ENCODE results near the gene AP5S1. TPM values are rescaled to one million over a fixed set of nuclear protein-coding genes. Genes with fewer than 3 reads are reported as not detected.

Gene AP5S1
- total and polyA plus RNA-seq, 2 of the 13 experiments (the other 11 are each of a cell fraction or from before 2014, with no cell fraction given) = 7.9 to 23.2 TPM

- TF ChIP-seq ZHX1 (CRISPR knock-in tag; IDR thresholded peaks at IDR 0.05; ENCODE audit: low read depth) (no peak; the same call in 1 of the 2 replicates), FOXO4 (CRISPR knock-in tag; conservative IDR thresholded peaks at IDR 0.05) (no peak), ESRRA (CRISPR knock-in tag; IDR thresholded peaks at IDR 0.05; ENCODE audit: low read depth) (no peak)
Measured at GRCh38 chr20:3785240-3786125, 34.9 kb upstream of the AP5S1 start (continued).

DNA sequence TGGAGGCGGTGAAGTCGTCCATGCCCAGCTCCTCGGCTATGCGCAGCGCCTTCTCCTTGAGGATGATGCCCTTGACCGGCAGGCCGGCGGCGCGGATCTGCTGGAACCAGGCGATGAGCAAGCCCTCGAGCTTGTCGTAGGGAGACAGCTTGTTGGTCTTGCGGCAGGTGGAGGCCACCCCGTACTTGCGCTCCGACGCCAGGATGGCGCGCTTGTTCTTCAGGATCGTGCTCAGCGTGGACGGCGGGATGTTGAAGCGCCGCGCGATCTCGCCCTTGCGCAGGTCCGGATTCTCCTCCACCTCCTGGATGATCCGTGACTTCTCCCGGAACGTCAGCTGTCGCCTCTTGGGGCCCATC is 34.2 kb upstream of the AP5S1 start:
- H3K27ac ChIP-seq (ENCODE audit: extremely low read length, insufficient read depth, low read length) = peak overlapping the region; percentile 34
- H3K36me3 ChIP-seq (replicated peaks in 1 of 2; ENCODE audit: control insufficient read depth in 1 of 2, insufficient read depth in 2 of 2, low read length in 2 of 2) = no peaks in the 10 kb centered on the region
- in situ Hi-C loops (cut with HindIII; ENCODE audit: extremely low pct_ligation_motif_present, low pct_unique_long_range_greater_than_20kb) = loop anchor here (5.0 kb wide), 1 partner anchor 61 kb away; the partner anchor contains the start of gene MAVS
- peak overlapping the region; percentile 52 to 82 (median 82); a peak in 5 of 6 replicates for H3K4me3 ChIP-seq (replicated peaks in 1 of 3; ENCODE audit: insufficient read depth in 1 of 3, low read depth in 2 of 3, low read length in 3 of 3)
- peaks cover 5% of the 10 kb centered on the region; the same call in 1 of the 2 replicates for H4K20me1 ChIP-seq (ENCODE audit: insufficient read depth, low read length)
- ChIA-PET CTCF (ENCODE audit: low intra/inter-chr PET ratio, low total read pairs) (interaction anchor here (1.3 to 4.6 kb wide), 5 partner anchors 26 to 299 kb away, joined by 3 to 119 read pairs (median 7); partner anchors contain the start of gene AP5S1), POLR2A (interaction anchor here (0.6 to 10.4 kb wide), 14 partner anchors 8 to 298 kb away, joined by 3 to 134 read pairs (median 4); partner anchors contain the start of genes ADISSP, AP5S1 and CDC25B)
- BruUV-seq (replicated peaks) = no TSS peak
- H3K4me1 ChIP-seq (ENCODE audit: insufficient read depth, low read length) = peaks cover 85% of the 10 kb centered on the region
- H3K9me3 ChIP-seq (ENCODE audit: low read length) = no peaks in the 10 kb centered on the region
- H3K79me2 ChIP-seq (ENCODE audit: insufficient read depth, low read length) = peaks cover 9% of the 10 kb centered on the region
- intact Hi-C loops (cut with micrococcal nuclease; ENCODE audit: unreplicated experiment) = loop anchor here (2.0 kb wide), 1 partner anchor 61 kb away; the partner anchor contains the start of gene MAVS
- 55% methylated on average over 22 of the region's 35 CpGs for WGBS (ENCODE audit: low lambda C conversion rate)
- ATAC-seq (no peak), DNase-seq (ENCODE audit: low spot score) (no peak), FAIRE-seq (no peak)
- peak overlapping the region; percentile 82 for H3K9ac ChIP-seq (ENCODE audit: insufficient read depth, low read depth, low read length)
- no peak overlapping the region for H2AFZ ChIP-seq (ENCODE audit: low read length)
- H3K4me2 ChIP-seq (ENCODE audit: low read depth, low read length) = peak overlapping the region; percentile 94
- H3K27me3 ChIP-seq (ENCODE audit: control insufficient read depth in 1 of 2, insufficient read depth in 2 of 2, low read length in 2 of 2) = peaks cover 0 to 18% of the 10 kb centered on the region in 2 experiments; a peak in 3 of 5 replicates
- peak; percentile 81; the same call in 1 of the 2 replicates for TF ChIP-seq GPN1 (CRISPR knock-in tag; IDR thresholded peaks at IDR 0.05; ENCODE audit: borderline replicate concordance)
- TF ChIP-seq ZNF616 (CRISPR knock-in tag; IDR thresholded peaks at IDR 0.05; ENCODE audit: low read depth) = peak; percentile 47; the same call in 1 of the 2 replicates
- TF ChIP-seq ARID3A (IDR thresholded peaks at IDR 0.05; ENCODE audit: low read depth, low read length) = no peak
- peak; percentile 21; the same call in 1 of the 2 replicates for TF ChIP-seq MXD3 (CRISPR knock-in tag; IDR thresholded peaks at IDR 0.05)
- 0 out of 2 replicates have a peak, but pooled peaks have one; percentile 35 for TF ChIP-seq YEATS2 (CRISPR knock-in tag; IDR thresholded peaks at IDR 0.05; ENCODE audit: borderline replicate concordance)
- no peak for TF ChIP-seq NPAS2 (CRISPR knock-in tag; IDR thresholded peaks at IDR 0.05; ENCODE audit: borderline replicate concordance)

Measured in HepG2 (cell line).